ENCODE results near the gene WNT2.

DNA sequence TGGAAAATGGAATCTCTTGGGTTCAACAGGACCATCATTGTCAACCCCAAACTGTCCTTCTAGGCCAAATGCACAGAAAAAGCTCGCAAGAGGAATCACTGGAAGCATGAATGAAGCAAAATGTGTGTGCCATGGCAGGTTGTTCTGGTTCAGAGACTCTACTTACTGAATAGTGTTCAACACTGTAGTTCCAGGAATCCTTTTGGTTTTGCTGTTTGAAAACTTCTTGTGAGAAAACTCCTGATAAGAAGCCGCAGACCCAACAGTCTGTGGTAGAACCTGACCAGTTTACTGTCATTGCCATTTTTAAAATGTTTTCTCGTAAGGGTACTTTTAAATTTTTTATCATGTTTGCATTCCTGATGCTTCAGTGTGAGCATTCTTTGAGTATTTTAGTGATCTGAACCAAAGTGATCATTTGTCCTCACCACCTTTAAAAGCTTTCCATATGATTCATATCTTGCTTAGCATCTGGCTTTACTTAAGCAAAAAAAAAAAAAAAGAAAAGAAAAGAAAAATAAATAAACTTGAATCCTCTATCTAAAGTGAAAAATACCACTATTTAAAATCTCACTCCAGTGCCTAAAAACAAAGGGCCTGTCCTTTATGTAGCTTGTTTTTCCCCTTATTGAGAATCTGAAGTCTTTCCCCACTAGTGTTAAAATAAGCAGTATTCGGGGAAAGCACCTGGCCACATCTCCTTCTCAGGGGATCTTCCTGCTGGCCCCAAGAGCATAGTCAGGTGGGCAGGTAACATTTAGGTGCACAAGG, 92.4 kb downstream of the WNT2 start:
- no peak for TF ChIP-seq EZH2 (IDR thresholded peaks at IDR 0.05; ENCODE audit: insufficient read depth, low read length)
- TF ChIP-seq, protein P1, sequence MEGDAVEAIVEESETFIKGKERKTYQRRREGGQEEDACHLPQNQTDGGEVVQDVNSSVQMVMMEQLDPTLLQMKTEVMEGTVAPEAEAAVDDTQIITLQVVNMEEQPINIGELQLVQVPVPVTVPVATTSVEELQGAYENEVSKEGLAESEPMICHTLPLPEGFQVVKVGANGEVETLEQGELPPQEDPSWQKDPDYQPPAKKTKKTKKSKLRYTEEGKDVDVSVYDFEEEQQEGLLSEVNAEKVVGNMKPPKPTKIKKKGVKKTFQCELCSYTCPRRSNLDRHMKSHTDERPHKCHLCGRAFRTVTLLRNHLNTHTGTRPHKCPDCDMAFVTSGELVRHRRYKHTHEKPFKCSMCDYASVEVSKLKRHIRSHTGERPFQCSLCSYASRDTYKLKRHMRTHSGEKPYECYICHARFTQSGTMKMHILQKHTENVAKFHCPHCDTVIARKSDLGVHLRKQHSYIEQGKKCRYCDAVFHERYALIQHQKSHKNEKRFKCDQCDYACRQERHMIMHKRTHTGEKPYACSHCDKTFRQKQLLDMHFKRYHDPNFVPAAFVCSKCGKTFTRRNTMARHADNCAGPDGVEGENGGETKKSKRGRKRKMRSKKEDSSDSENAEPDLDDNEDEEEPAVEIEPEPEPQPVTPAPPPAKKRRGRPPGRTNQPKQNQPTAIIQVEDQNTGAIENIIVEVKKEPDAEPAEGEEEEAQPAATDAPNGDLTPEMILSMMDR (IDR thresholded peaks at IDR 0.05; ENCODE audit: insufficient read depth, low read depth, low read length) = no peak
